T47D (cell line): ENCODE data around the gene ST3GAL3.

Experiments
- DNase-seq, 2 experiments: peaks; one replicate each; pipeline versions ENCODE4 v3.0.0 to v3.0.0-alpha.2; 2011 to 2012; ENCODE audit warnings: low read depth in 1 of 2, low spot score in 1 of 2
- JUND ChIP-seq: IDR thresholded peaks from 2 replicates; pipeline ENCODE4 v1.6.1; 2012; ENCODE audit warnings: low read depth
- in situ Hi-C: cut with HindIII; loops from 2 replicates; pipeline ENCODE4 v1.10.0; 2016; ENCODE audit warnings: low sequenced_read_pairs, low pct_unique_long_range_greater_than_20kb

ST3GAL3 gene

DNA sequence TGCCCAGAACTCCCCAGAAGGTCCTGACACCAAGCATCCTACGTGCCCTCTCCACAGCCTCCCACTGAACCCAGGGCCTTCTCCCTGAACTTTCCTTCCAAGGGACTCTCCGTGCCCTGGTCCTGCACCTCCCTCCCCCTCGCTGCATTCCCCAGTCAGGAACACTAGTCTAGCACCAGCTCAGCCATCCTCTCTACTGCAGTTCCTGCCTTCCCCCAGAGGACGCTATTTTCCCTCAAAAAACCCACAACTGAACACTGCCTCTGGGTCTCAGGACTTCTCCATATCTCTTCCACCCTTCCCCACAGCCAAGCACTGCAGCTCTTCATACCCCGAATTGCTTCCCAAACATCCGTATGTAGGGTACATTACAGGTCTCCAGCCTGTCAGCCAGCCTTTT, 213.7 kb downstream of the ST3GAL3 start:
- in situ Hi-C loops: no loop called here
- TF ChIP-seq JUND: no peak
- no peak for DNase-seq

DNA sequence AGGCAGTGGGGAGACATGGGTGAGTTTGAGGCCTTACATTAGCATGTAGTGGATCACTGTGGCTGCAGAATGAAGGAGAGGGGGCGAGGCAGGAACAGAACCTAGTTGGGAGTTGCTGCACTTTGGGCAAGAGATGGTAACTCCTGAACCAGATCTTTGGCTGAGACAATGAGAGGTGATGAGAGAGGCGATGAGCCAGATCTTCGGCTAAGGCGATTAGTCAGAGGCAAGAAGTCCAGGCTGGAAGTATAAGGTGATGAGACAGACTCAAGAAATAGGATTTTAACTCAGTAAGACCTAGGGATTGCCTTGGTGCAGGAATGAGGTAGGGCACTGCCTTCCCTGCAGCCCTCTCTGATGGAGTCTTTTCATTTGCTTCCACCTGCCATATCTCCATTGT, 217.2 kb downstream of the ST3GAL3 start:
- no peak for TF ChIP-seq JUND
- no peak for DNase-seq
- in situ Hi-C loops: no loop called here

DNA sequence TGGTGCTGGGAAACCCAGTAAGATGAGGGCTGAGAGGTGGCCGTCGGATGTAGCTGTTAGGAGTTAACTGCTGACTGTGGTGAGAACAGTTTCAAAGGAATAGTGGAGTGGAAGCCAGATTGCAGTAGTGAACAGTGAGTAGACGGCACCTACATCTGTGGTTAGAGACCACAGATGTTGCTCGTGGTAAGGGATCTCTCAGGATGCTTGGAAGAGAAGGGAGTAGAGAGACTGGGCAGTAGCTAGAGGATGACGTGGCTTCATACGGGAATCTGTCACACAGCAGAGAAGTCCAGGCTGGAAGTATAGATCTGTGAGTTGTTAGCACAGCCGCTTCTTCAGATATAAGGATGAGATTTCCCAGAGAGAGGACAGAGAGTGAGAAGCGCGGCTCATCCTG, 218.5 kb downstream of the ST3GAL3 start:
- DNase-seq: no peak
- TF ChIP-seq JUND: no peak
- in situ Hi-C loops: no loop called here

DNA sequence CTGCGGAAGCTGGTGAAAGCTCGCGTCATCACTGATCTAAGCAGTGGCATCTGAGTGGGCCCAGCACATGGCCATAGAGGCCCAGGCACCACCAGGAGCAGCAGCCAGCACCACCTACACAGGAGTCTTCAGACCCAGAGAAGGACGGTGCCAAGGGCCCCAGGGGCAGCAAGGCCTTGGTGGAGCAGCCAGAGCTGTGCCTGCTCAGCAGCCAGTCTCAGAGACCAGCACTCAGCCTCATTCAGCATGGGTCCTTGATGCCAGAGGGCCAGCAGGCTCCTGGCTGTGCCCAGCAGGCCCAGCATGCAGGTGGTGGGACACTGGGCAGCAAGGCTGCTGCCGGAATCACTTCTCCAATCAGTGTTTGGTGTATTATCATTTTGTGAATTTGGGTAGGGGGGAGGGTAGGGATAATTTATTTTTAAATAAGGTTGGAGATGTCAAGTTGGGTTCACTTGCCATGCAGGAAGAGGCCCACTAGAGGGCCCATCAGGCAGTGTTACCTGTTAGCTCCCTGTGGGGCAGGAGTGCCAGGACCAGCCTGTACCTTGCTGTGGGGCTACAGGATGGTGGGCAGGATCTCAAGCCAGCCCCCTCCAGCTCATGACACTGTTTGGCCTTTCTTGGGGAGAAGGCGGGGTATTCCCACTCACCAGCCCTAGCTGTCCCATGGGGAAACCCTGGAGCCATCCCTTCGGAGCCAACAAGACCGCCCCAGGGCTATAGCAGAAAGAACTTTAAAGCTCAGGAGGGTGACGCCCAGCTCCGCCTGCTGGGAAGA, 223.0 kb downstream of the ST3GAL3 start:
- TF ChIP-seq JUND: no peak
- DNase-seq: peak; percentile 31 to 49
- in situ Hi-C loops: no loop called here

DNA sequence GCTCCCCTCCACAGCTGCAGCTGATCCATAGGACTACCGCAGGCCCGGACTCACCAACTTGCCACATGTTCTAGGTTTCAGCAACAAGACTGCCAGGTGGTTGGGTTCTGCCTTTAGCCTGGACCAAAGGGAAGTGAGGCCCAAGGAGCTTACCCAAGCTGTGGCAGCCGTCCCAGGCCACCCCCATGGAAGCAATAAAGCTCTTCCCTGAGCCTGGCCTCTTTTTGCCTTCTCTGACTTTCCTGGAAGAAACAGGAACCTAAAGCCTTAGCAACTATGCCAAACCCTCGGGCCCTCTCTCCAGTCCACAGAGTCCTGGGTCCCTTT, 223.6 kb downstream of the ST3GAL3 start:
- TF ChIP-seq JUND: no peak
- in situ Hi-C loops: no loop called here
- DNase-seq: no peak

DNA sequence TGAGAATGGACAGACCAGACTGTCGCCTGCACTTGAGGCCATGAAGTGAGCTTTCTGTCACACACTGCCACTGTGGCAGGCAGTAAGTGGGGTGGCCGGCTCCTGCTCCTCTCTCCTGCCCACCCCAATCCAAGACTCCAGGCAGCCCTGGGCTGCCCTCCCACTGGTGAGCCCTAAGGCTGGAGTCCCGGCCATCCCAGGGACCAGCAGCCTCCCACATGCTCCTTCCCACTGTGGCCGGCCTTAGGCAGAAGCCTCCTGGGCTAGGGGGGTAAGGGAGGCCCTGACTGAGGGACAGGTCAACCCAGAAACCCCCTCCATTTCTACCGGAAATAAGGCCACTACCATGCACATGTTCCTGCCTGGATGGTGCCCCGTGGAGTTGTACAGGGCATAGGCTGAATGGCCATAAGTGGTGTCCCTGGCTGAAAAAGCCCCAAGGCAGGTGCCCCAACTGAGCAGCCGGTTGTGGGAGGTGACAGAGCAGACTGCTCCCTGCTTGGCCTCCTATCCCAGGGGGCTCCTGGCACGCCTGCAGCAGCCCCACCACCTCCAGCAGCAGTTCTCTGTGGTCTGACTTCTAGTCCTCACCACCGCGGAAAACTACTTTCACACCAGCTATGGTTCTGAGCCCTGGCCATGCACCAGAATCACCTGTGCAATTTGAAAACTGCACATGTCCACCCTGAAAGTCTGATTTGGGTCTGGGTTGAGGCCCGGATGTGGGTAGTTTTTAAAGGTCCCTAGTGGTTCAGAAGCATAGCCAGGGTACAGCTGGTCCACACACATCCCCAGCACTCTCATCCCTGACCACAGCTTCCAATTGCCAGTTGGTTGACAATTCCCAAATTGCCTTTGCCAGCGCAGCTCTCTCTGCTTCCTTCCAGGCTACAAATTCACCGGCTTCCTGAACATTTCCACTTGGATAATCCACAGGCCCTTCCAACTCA, 224.7 kb downstream of the ST3GAL3 start:
- in situ Hi-C loops: no loop called here
- no peak for TF ChIP-seq JUND
- DNase-seq: no peak

DNA sequence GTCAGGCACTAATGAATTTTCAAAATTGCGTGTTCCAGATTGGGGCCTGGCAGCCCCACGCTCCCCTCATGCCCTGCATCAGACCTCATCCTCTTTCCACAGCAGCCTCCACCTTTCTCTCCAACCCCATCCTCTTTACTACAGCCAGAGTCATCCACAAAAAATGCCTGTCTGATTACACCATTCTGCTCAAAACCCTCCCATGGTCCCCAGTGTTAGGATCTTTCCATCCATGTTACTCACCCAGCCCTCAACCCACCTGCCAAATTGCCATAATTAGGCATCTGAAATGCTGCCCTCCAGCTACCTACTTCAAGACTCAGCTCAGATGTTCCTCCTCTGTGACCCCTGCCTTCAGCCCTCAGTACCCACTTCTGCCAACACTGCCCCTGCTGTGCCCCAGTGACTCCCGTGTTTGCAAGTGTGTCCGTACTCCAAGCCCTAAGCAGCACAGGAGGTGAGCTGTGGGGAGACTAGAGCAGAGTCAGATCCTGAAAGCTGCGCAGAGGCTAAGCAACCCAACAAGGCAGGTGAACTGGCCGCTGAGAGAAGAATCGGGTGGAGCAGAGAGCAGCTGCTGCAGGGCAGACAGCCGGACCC, 225.6 kb downstream of the ST3GAL3 start:
- in situ Hi-C loops: no loop called here
- no peak for TF ChIP-seq JUND
- peak; percentile 19 to 49 for DNase-seq

DNA sequence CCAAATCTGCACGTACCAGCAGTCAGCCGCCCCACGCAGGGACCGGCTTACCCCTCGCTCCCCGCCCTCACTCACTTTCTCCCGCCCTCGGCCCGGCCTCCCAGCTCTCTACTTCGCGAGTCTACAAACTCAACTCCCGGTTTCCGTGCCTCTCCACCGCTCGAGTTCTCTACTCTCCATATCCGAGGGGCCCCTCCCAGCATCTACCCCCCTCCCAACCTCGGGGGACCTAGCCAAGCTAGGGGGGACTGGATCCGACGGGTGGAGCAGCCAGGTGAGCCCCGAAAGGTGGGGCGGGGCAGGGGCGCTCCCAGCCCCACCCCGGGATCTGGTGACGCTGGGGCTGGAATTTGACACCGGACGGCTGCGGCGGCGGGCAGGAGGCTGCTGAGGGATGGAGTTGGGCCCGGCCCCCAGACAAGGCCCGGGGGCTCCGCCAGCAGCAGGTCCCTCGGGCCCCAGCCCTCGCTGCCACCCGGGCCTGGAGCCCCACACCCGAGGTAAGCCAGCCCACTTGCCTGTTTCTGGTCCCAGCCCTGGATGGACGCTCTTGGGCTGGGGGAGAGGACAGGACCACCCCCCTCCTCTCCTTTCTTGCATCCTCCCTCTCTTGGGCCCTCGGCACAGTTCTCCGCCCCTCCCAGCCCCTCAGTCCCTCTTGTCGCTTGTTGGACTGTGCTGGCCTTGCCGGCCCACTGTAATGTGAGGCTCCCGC, 226.2 kb downstream of the ST3GAL3 start, which contains the start of gene ARTN:
ARTN (plus strand) TSS at position 416 of the 715 bp plus-strand sequence. CDS start 1,856 bp downstream, outside the sequence.
- in situ Hi-C loops: no loop called here
- peak; percentile 55 to 60 for DNase-seq
- TF ChIP-seq JUND: no peak

DNA sequence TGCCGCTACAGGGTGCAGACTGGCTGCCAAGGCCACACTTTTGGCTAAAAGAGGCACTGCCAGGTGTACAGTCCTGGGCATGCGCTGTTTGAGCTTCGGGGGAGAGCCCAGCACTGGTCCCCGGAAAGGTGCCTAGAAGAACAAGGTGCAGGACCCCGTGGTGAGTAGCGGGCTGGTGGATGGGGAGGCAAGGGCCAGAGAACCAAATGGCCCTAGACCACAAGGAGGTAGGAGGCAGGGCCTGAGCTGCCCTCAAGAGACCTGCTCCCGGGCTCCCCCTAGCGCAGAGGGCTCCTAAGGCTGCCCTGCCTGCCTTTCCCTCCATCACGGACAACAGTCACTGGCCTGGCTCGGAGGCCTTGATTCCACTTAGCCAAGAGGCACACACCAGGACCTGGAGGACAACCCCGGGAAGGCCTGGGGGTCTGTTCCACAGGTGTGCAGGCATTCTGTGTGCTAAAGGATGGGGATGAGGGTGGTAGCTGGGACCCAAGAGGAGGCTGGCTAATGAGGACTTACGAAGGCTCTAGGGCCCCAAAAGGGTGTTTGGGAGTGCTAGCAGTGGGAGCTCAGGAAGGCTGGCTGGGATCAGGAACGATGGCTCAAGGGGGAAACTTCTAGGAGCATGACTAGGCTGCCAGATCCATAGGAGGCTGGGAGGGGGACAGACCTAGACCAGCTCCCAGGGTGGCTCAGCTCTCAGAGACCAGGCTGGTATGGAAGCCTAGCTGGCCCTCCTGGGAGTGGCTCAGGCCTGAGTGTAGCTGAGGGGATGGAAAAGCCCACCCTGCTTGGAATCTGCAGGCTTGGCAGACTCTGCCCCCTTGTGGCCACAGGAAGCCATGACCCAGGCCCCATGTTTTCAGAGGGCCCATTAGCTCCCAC, 227.0 kb downstream of the ST3GAL3 start:
- in situ Hi-C loops: no loop called here
- DNase-seq: peak; percentile 55 to 74
- TF ChIP-seq JUND: no peak

DNA sequence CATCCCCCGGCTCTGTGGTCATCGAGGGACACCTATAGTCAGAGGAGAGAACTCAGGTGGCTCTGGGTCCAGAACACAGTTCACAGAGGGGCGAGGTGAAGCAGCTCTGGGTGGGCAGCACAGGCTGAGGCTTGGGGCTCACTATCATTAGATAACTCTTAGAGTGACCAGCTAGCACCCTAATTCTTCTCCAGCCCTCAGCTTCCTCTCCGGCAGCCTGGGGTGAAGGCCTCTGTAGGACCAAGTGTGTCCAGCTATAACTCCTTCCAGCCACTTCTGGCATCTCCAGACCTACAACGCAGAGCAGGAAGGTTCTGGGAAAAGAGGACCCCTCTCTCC, 227.6 kb downstream of the ST3GAL3 start:
- TF ChIP-seq JUND: no peak
- DNase-seq: no peak
- in situ Hi-C loops: no loop called here

DNA sequence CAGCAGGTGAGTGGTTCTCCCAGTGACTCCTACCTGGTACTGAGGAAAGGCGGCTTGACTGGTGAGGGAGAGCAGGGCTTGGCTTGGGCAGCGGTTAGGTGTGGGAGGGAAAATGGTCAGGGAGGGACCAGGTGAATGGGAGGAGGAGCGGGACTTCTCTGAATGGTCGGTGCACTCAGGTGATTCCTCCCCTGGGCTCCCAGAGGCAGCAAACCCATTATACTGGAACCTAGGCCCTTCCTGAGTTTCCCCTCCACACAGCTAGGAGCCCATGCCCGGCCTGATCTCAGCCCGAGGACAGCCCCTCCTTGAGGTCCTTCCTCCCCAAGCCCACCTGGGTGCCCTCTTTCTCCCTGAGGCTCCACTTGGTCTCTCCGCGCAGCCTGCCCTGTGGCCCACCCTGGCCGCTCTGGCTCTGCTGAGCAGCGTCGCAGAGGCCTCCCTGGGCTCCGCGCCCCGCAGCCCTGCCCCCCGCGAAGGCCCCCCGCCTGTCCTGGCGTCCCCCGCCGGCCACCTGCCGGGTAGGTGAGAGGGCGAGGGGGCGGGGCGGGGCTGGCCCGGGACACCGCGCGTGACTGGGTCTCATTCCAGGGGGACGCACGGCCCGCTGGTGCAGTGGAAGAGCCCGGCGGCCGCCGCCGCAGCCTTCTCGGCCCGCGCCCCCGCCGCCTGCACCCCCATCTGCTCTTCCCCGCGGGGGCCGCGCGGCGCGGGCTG, 228.5 kb downstream of the ST3GAL3 start:
- in situ Hi-C loops: no loop called here
- no peak for TF ChIP-seq JUND
- peak; percentile 92 to 95 for DNase-seq
